GM23248 (cell line): ENCODE results near the gene NAV3. TPM values are rescaled to one million over a fixed set of nuclear protein-coding genes. Genes with fewer than 3 reads are reported as not detected.

Source experiments
- DNase-seq: peaks from one replicate; pipeline ENCODE4 v3.0.0-alpha.2; 2015
- H2AFZ ChIP-seq: fragments of 200-600 bp; sonication (generic); 2 replicates; pipeline ENCODE4 v1.6.1; 2016; ENCODE audit warnings: antibody characterized with exemption
- H3F3A ChIP-seq: fragments of 200-600 bp; sonication (generic); 2 replicates; pipeline ENCODE4 v1.6.1; 2016; ENCODE audit warnings: mild to moderate bottlenecking, antibody characterized with exemption, mixed run types; ENCODE audit not compliant: insufficient read depth
- H3K27ac ChIP-seq: fragments of 200-600 bp; sonication (generic); 2 replicates; pipeline ENCODE4 v1.5.1; 2016; ENCODE audit warnings: mild to moderate bottlenecking
- H3K27me3 ChIP-seq: fragments of 200-600 bp; sonication (generic); replicated peaks from 2 replicates; pipeline ENCODE4 v1.6.1; 2016; ENCODE audit warnings: mild to moderate bottlenecking; ENCODE audit not compliant: insufficient read depth
- H3K36me3 ChIP-seq: fragments of 200-600 bp; sonication (generic); 2 replicates; pipeline ENCODE4 v1.6.1; 2016; ENCODE audit warnings: low read depth, mild to moderate bottlenecking
- H3K4me1 ChIP-seq: fragments of 200-600 bp; sonication (generic); 2 replicates; pipeline ENCODE4 v1.6.1; 2016; ENCODE audit warnings: mild to moderate bottlenecking; ENCODE audit not compliant: insufficient read depth
- H3K4me2 ChIP-seq: fragments of 200-600 bp; sonication (generic); one replicate; pipeline ENCODE4 v1.6.1; 2016; ENCODE audit warnings: mild to moderate bottlenecking; ENCODE audit not compliant: unreplicated experiment
- H3K4me3 ChIP-seq: fragments of 200-600 bp; sonication (generic); 2 replicates; pipeline ENCODE4 v1.5.1; 2016; ENCODE audit warnings: mild to moderate bottlenecking
- H3K79me2 ChIP-seq: fragments of 200-600 bp; sonication (generic); 2 replicates; pipeline ENCODE4 v1.6.1; 2016; ENCODE audit warnings: mild to moderate bottlenecking; ENCODE audit not compliant: insufficient read depth
- H3K9ac ChIP-seq: fragments of 200-600 bp; sonication (generic); 2 replicates; pipeline ENCODE4 v1.6.1; 2016; ENCODE audit warnings: mild to moderate bottlenecking
- H3K9me2 ChIP-seq: fragments of 200-600 bp; sonication (generic); 2 replicates; pipeline ENCODE4 v1.6.1; 2016; ENCODE audit warnings: mixed run types, mild to moderate bottlenecking, moderate library complexity; ENCODE audit not compliant: insufficient read depth
- H3K9me3 ChIP-seq: fragments of 200-600 bp; sonication (generic); one replicate; pipeline ENCODE4 v1.6.1; 2017; ENCODE audit warnings: low read depth
- H4K20me1 ChIP-seq: fragments of 200-600 bp; sonication (generic); 2 replicates; pipeline ENCODE4 v1.6.0; 2016; ENCODE audit not compliant: insufficient read depth
- EZH2 ChIP-seq: fragments of 200-600 bp; sonication (generic); IDR thresholded peaks from 2 replicates; pipeline ENCODE4 v1.6.1; 2018; ENCODE audit warnings: antibody characterized with exemption, mild to moderate bottlenecking; ENCODE audit not compliant: insufficient read depth, poor library complexity, severe bottlenecking
- EZH2phosphoT487 ChIP-seq: fragments of 200-600 bp; sonication (generic); IDR thresholded peaks from 2 replicates; pipeline ENCODE4 v1.6.1; 2018; ENCODE audit warnings: antibody characterized with exemption, moderate library complexity, mild to moderate bottlenecking, low read depth; ENCODE audit not compliant: insufficient read depth
- WGBS, 2 experiments: methylation state at CpG; one replicate each; pipeline ENCODE4 v1.1.6; 2015 to 2017; ENCODE audit warnings: low lambda C conversion rate in 2 of 2, low coverage in 1 of 2; ENCODE audit errors: missing lambda C conversion rate in 2 of 2; 5-methylcytosine and 5-hydroxymethylcytosine counted together
- in situ Hi-C: fragments of 300-500 bp; cut with MboI; formaldehyde crosslinking; loops from 2 replicates; pipeline ENCODE4 v1.15.0; 2020
- polyA plus RNA-seq: library from polyadenylated mRNA; unstranded; fragments of >200 nt; fragmentation: Nextera tagmentation; extraction: Ambion mirVana; gene quantifications from 2 replicates; pipeline ENCODE4 v1.2.1, GENCODE V29; 2016
- total RNA-seq: library from RNA; depleted of rRNA; stranded (reverse); fragments of >200 nt; shearing (Covaris generic); gene quantifications from 2 replicates; pipeline ENCODE4 v1.2.3, GENCODE V29; 2014

Gene NAV3
- total and polyA plus RNA-seq, 2 experiments from 2014 or later, result 24.2 to 69.9 TPM

- WGBS, 2 experiments, result 96 to 100% methylated on average over 1 of the region's 1 CpG
These were observed 333.5 kb downstream of the NAV3 start for GRCh38 chr12:78164154-78164553.

DNA sequence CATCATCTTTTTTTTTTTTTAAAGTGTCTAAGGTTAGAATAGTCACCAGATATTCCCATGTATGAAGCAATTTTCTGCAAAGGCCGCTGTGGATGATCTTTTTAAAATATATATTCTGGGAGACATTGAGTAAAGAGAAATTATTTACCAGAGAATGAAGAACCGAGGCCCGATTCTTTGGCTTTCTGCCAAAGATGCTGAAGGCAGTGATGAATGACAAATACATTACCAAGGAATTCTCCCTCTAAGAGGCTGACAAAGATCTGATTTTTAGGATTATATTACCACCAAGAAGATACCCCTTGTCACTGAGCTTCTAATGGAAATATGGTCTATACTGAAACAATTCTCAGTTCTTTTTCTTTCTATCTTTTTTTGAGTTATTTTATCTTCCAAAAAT lies 336.8 kb downstream of the NAV3 start:
- H3K79me2 ChIP-seq, result no peaks in the 10 kb centered on the region
- no peak overlapping the region for H3K27ac ChIP-seq
- DNase-seq, result no peak
- H3K4me3 ChIP-seq, result no peak overlapping the region
- no peak overlapping the region for H2AFZ ChIP-seq
- no peaks in the 10 kb centered on the region for H3K4me1 ChIP-seq
- H3K4me2 ChIP-seq, result no peak overlapping the region
- no peak overlapping the region for H3K9ac ChIP-seq
- WGBS, 2 experiments, result 89 to 95% methylated on average over 3 of the region's 3 CpGs
- TF ChIP-seq EZH2, result no peak
- no peak for TF ChIP-seq EZH2phosphoT487
- H3K9me3 ChIP-seq, result no peaks in the 10 kb centered on the region
- in situ Hi-C loops, result no loop called here
- H4K20me1 ChIP-seq, result no peaks in the 10 kb centered on the region
- peaks cover 38% of the 10 kb centered on the region for H3K36me3 ChIP-seq
- no peaks in the 10 kb centered on the region for H3K27me3 ChIP-seq
- no peaks in the 10 kb centered on the region for H3F3A ChIP-seq
- no peaks in the 10 kb centered on the region for H3K9me2 ChIP-seq

More at GRCh38 chr12:78164154-78164553, 333.5 kb downstream of the NAV3 start:
- no peak for DNase-seq
- in situ Hi-C loops, result no loop called here
- Histone ChIP-seq H3K27me3 (no peaks in the 10 kb centered on the region), H3K4me3 (no peak overlapping the region), H3K79me2 (no peaks in the 10 kb centered on the region), H3K4me2 (no peak overlapping the region), H3K9me2 (no peaks in the 10 kb centered on the region), H2AFZ (no peak overlapping the region), H3K4me1 (no peaks in the 10 kb centered on the region), H3K9ac (no peak overlapping the region), H3F3A (no peaks in the 10 kb centered on the region), H3K36me3 (peaks cover 45% of the 10 kb centered on the region), H3K9me3 (no peaks in the 10 kb centered on the region), H4K20me1 (no peaks in the 10 kb centered on the region), H3K27ac (no peak overlapping the region)
- TF ChIP-seq EZH2phosphoT487 (no peak), EZH2 (no peak)

- H3K36me3 ChIP-seq, result peaks cover 52% of the 10 kb centered on the region
- 94 to 100% methylated on average over 1 of the region's 1 CpG for WGBS, 2 experiments
- no peak for TF ChIP-seq EZH2phosphoT487
- H3K9me3 ChIP-seq, result no peaks in the 10 kb centered on the region
- no peak overlapping the region for H2AFZ ChIP-seq
- no peak overlapping the region for H3K4me2 ChIP-seq
- H3K27me3 ChIP-seq, result no peaks in the 10 kb centered on the region
- H3K79me2 ChIP-seq, result no peaks in the 10 kb centered on the region
- no peaks in the 10 kb centered on the region for H3K9me2 ChIP-seq
- in situ Hi-C loops, result no loop called here
- no peak for DNase-seq
- H3K9ac ChIP-seq, result no peak overlapping the region
- H3K4me3 ChIP-seq, result no peak overlapping the region
- H3K4me1 ChIP-seq, result no peaks in the 10 kb centered on the region
- H3K27ac ChIP-seq, result no peak overlapping the region
- no peaks in the 10 kb centered on the region for H3F3A ChIP-seq
- H4K20me1 ChIP-seq, result no peaks in the 10 kb centered on the region
These were observed 340.4 kb downstream of the NAV3 start for GRCh38 chr12:78171061-78171460.

- 98% methylated on average over 4 of the region's 4 CpGs for WGBS, 2 experiments
- Histone ChIP-seq H3K79me2 (no peaks in the 10 kb centered on the region), H3K9me3 (no peaks in the 10 kb centered on the region), H3K27me3 (no peaks in the 10 kb centered on the region), H3K36me3 (peaks cover 63% of the 10 kb centered on the region), H3K27ac (no peak overlapping the region), H3F3A (0 out of 2 replicates have a peak, but pooled peaks cover 17% of the 10 kb centered on the region), H3K9ac (no peak overlapping the region), H3K4me1 (no peaks in the 10 kb centered on the region), H2AFZ (no peak overlapping the region), H3K9me2 (no peaks in the 10 kb centered on the region), H3K4me3 (no peak overlapping the region), H3K4me2 (no peak overlapping the region), H4K20me1 (no peaks in the 10 kb centered on the region)
- TF ChIP-seq EZH2 (no peak), EZH2phosphoT487 (no peak)
- no peak for DNase-seq
- in situ Hi-C loops, result no loop called here
These were observed 345.9 kb downstream of the NAV3 start for GRCh38 chr12:78176643-78177042.

DNA sequence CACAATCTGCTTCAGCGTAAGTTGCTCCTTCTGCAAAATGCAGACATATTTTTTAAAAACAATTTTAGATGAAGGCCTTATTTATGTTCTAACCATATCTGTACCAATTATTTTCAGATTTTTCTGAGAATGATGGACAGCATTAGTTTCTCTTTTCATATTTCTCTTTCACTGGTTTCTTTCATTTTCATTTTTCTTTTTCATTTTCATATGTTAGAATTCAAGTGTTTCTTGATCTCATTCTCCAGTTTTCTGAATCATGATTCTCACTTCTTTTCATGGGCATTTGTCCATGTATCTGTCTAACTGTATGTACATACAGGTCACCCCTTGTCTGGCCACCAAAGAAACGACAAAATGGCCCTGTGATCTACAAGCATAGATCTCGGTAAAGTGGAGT lies 346.6 kb downstream of the NAV3 start:
- no peaks in the 10 kb centered on the region for H3K9me3 ChIP-seq
- H2AFZ ChIP-seq, result no peak overlapping the region
- H3K79me2 ChIP-seq, result no peaks in the 10 kb centered on the region
- no peaks in the 10 kb centered on the region for H3K27me3 ChIP-seq
- WGBS, 2 experiments, result 97 to 100% methylated on average over 3 of the region's 3 CpGs
- H3K4me3 ChIP-seq, result no peak overlapping the region
- no peak for DNase-seq
- no peak overlapping the region for H3K27ac ChIP-seq
- no peak overlapping the region for H3K9ac ChIP-seq
- TF ChIP-seq EZH2phosphoT487, result no peak
- TF ChIP-seq EZH2, result no peak
- no peaks in the 10 kb centered on the region for H4K20me1 ChIP-seq
- H3F3A ChIP-seq, result peaks cover 20% of the 10 kb centered on the region; the same call in 1 of the 2 replicates
- no peaks in the 10 kb centered on the region for H3K4me1 ChIP-seq
- H3K9me2 ChIP-seq, result no peaks in the 10 kb centered on the region
- in situ Hi-C loops, result no loop called here
- peaks cover 69% of the 10 kb centered on the region for H3K36me3 ChIP-seq
- H3K4me2 ChIP-seq, result no peak overlapping the region
